Gastroesophageal sphincter (tissue), 4 donors: Measurements from ENCODE around the gene NR3C2. TPM values are rescaled to one million over a fixed set of nuclear protein-coding genes. Genes with fewer than 3 reads are reported as not detected.

Source experiments
- ATAC-seq: fragments of 150-250 bp; one replicate; pipeline ENCODE4 v1.9.1; 2016; ENCODE audit warnings: mild to moderate bottlenecking, moderate library complexity
- H3K27ac ChIP-seq, 4 donors: fragments of 200-600 bp; sonication (generic) in 3 of 4; 1 replicate in 3 of 4; 2 replicates in 1 of 4; pipeline ENCODE4 v1.5.1; 2016 to 2019
- H3K27me3 ChIP-seq: fragments of 200-600 bp; sonication (generic); one replicate; pipeline ENCODE4 v1.5.1; 2019
- H3K36me3 ChIP-seq, 2 donors: fragments of 200-600 bp; sonication (generic); one replicate each; pipeline ENCODE4 v1.5.1; 2019; ENCODE audit warnings: control low read depth in 1 of 2
- H3K4me1 ChIP-seq, 3 donors: fragments of 200-600 bp; sonication (generic); 1 replicate in 2 of 3; 2 replicates in 1 of 3; pipeline ENCODE4 v1.5.1; 2016 to 2019; ENCODE audit warnings: control low read depth in 2 of 3
- H3K4me3 ChIP-seq, 2 donors: fragments of 200-600 bp; sonication (generic); one replicate each; pipeline ENCODE4 v1.5.1; 2019; ENCODE audit warnings: mild to moderate bottlenecking in 1 of 2, moderate library complexity in 1 of 2
- H3K9me3 ChIP-seq, 3 donors: fragments of 200-600 bp; sonication (generic); one replicate each; pipeline ENCODE4 v1.5.1; 2017 to 2019; ENCODE audit warnings: control low read depth in 2 of 3
- CTCF ChIP-seq, 4 experiments: fragments of 200-600 bp in 2 of 4; fragments of 450-650 bp in 2 of 4; sonication (generic) in 1 of 4; IDR thresholded peaks; one replicate each; pipeline ENCODE4 v1.5.1; 2017 to 2019; ENCODE audit warnings: antibody characterized with exemption in 4 of 4, mild to moderate bottlenecking in 2 of 4, moderate library complexity in 2 of 4
- EP300 ChIP-seq: sonication (generic); formaldehyde crosslinking; IDR thresholded peaks from one replicate; pipeline ENCODE4 v1.6.1; 2017; ENCODE audit warnings: antibody characterized with exemption, mild to moderate bottlenecking
- POLR2A ChIP-seq, 2 donors: fragments of 450-650 bp; IDR thresholded peaks; one replicate each; pipeline ENCODE4 v1.6.1; 2017; ENCODE audit warnings: antibody characterized with exemption in 2 of 2, mild to moderate bottlenecking in 2 of 2, moderate library complexity in 1 of 2
- POLR2AphosphoS5 ChIP-seq: sonication (generic); formaldehyde crosslinking; IDR thresholded peaks from one replicate; pipeline ENCODE4 v1.6.1; 2017; ENCODE audit warnings: antibody characterized with exemption
- WGBS, 2 donors: methylation state at CpG; one replicate each; pipeline ENCODE4 v1.1.5; 2018; ENCODE audit warnings: low coverage in 1 of 2; 5-methylcytosine and 5-hydroxymethylcytosine counted together
- total RNA-seq, 4 donors: library from RNA; depleted of rRNA; stranded (reverse); fragments of >200 nt; gene quantifications; one replicate each; pipeline ENCODE4 v1.1.0, GENCODE V29; 2016

Gene NR3C2
- total RNA-seq, 4 donors from 2014 or later: 11.6 to 15.9 (median 13.9) TPM

GRCh38 chr4:148120216-148120615 is 322.0 kb downstream of the NR3C2 start:
- Histone ChIP-seq H3K36me3 (peaks cover 0 to 30% of the 10 kb centered on the region in 2 donors), H3K4me1 (peaks cover 0 to 17% (median 5%) of the 10 kb centered on the region in 3 donors), H3K27me3 (no peaks in the 10 kb centered on the region), H3K9me3 (peaks cover 0 to 30% (median 2%) of the 10 kb centered on the region in 3 donors), H3K4me3 (no peak overlapping the region), H3K27ac (no peak overlapping the region)
- TF ChIP-seq CTCF (IDR thresholded peaks at IDR 0.05) (no peak), POLR2A (IDR thresholded peaks at IDR 0.05) (no peak), POLR2AphosphoS5 (no peak), EP300 (no peak)
- no peak for ATAC-seq
- 66 to 83% methylated on average over 3 of the region's 3 CpGs for WGBS, 2 donors

GRCh38 chr4:148118633-148119032 is 323.6 kb downstream of the NR3C2 start:
- Histone ChIP-seq H3K9me3 (peaks cover 0 to 14% (median 0%) of the 10 kb centered on the region in 3 donors), H3K36me3 (peaks cover 0 to 34% of the 10 kb centered on the region in 2 donors), H3K27ac (no peak overlapping the region), H3K27me3 (no peaks in the 10 kb centered on the region), H3K4me1 (peaks cover 0 to 17% (median 5%) of the 10 kb centered on the region in 3 donors), H3K4me3 (no peak overlapping the region)
- 79 to 100% methylated on average over 3 of the region's 3 CpGs for WGBS, 2 donors
- no peak for ATAC-seq
- TF ChIP-seq EP300 (no peak), POLR2AphosphoS5 (no peak), POLR2A (IDR thresholded peaks at IDR 0.05) (no peak), CTCF (IDR thresholded peaks at IDR 0.05) (no peak)

GRCh38 chr4:148118179-148118578 is 324.0 kb downstream of the NR3C2 start:
- TF ChIP-seq EP300 (no peak), CTCF (IDR thresholded peaks at IDR 0.05) (no peak), POLR2AphosphoS5 (no peak), POLR2A (IDR thresholded peaks at IDR 0.05) (no peak)
- no peaks in the 10 kb centered on the region for H3K27me3 ChIP-seq
- no peak overlapping the region for H3K27ac ChIP-seq
- WGBS, 2 donors: 88 to 97% methylated on average over 2 to 4 of the region's 4 CpGs
- ATAC-seq: no peak
- H3K4me1 ChIP-seq: peaks cover 0 to 17% (median 5%) of the 10 kb centered on the region in 3 donors
- no peak overlapping the region for H3K4me3 ChIP-seq
- peaks cover 0 to 10% (median 0%) of the 10 kb centered on the region in 3 donors for H3K9me3 ChIP-seq
- H3K36me3 ChIP-seq: peaks cover 0 to 39% of the 10 kb centered on the region in 2 donors

GRCh38 chr4:148116969-148117368 is 325.2 kb downstream of the NR3C2 start:
- 91 to 100% methylated on average over 1 to 4 of the region's 4 CpGs for WGBS, 2 donors
- no peak overlapping the region for H3K4me3 ChIP-seq
- TF ChIP-seq CTCF (IDR thresholded peaks at IDR 0.05): no peak
- TF ChIP-seq POLR2AphosphoS5: no peak
- TF ChIP-seq EP300: no peak
- TF ChIP-seq POLR2A (IDR thresholded peaks at IDR 0.05): no peak
- H3K27ac ChIP-seq: no peak overlapping the region
- peaks cover 0 to 17% (median 5%) of the 10 kb centered on the region in 3 donors for H3K4me1 ChIP-seq
- H3K36me3 ChIP-seq: peaks cover 0 to 51% of the 10 kb centered on the region in 2 donors
- H3K9me3 ChIP-seq: no peaks in the 10 kb centered on the region
- ATAC-seq: no peak
- H3K27me3 ChIP-seq: no peaks in the 10 kb centered on the region

GRCh38 chr4:148116264-148116663 is 325.9 kb downstream of the NR3C2 start:
- TF ChIP-seq CTCF (IDR thresholded peaks at IDR 0.05): no peak
- no peak for ATAC-seq
- H3K4me3 ChIP-seq: no peak overlapping the region
- H3K27ac ChIP-seq: no peak overlapping the region
- 29 to 31% methylated on average over 2 of the region's 2 CpGs for WGBS, 2 donors
- peaks cover 0 to 17% (median 5%) of the 10 kb centered on the region in 3 donors for H3K4me1 ChIP-seq
- H3K36me3 ChIP-seq: peaks cover 0 to 58% of the 10 kb centered on the region in 2 donors
- no peaks in the 10 kb centered on the region for H3K9me3 ChIP-seq
- no peaks in the 10 kb centered on the region for H3K27me3 ChIP-seq
